Adrenal gland (tissue), 5 donors: ENCODE results near the gene GALR3.

ENCODE experiments used
- POLR2A ChIP-seq, 2 donors: fragments of 450-650 bp; IDR thresholded peaks; one replicate each; pipeline ENCODE4 v1.6.1; 2017; ENCODE audit warnings: antibody characterized with exemption in 2 of 2, mild to moderate bottlenecking in 2 of 2, moderate library complexity in 1 of 2
- TF ChIP-seq, protein P1 (sequence below), 6 experiments: fragments of 450-650 bp in 4 of 6; fragments of 200-600 bp in 2 of 6; sonication (generic) in 1 of 6; IDR thresholded peaks; 1 replicate in 5 of 6; 2 replicates in 1 of 6; pipeline versions ENCODE4 v1.5.1 to v1.8.0; 2016 to 2021; ENCODE audit warnings: antibody characterized with exemption in 6 of 6, mild to moderate bottlenecking in 2 of 6, moderate library complexity in 1 of 6
- donor health status: DM: no; HTN: no; CAD: no.

DNA sequence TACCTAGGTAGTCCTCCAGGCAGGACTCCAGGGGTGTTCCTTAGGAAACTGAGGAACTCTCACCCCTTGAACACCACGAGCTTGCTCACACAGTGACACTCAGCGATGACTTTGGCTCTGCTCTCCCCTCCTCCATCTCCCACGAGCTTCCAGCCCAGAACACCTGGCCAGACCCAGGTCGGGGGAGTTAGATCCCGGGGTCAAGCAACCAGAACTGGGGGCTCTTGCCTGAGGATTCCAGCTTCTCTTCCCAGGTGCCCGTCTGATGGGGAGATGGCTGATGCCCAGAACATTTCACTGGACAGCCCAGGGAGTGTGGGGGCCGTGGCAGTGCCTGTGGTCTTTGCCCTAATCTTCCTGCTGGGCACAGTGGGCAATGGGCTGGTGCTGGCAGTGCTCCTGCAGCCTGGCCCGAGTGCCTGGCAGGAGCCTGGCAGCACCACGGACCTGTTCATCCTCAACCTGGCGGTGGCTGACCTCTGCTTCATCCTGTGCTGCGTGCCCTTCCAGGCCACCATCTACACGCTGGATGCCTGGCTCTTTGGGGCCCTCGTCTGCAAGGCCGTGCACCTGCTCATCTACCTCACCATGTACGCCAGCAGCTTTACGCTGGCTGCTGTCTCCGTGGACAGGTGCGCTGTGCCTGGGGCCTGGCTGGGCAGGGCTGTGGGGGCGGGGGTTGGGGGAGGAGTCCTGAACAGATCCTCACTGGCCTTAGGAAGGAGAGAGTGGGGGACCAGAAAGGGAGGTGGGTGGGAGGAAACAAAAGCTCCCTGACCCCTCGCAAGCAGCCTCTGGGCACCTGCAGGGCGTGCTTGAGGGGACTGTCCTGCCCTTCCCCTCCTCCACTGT, at the start of gene GALR3:
- TF ChIP-seq, protein P1, sequence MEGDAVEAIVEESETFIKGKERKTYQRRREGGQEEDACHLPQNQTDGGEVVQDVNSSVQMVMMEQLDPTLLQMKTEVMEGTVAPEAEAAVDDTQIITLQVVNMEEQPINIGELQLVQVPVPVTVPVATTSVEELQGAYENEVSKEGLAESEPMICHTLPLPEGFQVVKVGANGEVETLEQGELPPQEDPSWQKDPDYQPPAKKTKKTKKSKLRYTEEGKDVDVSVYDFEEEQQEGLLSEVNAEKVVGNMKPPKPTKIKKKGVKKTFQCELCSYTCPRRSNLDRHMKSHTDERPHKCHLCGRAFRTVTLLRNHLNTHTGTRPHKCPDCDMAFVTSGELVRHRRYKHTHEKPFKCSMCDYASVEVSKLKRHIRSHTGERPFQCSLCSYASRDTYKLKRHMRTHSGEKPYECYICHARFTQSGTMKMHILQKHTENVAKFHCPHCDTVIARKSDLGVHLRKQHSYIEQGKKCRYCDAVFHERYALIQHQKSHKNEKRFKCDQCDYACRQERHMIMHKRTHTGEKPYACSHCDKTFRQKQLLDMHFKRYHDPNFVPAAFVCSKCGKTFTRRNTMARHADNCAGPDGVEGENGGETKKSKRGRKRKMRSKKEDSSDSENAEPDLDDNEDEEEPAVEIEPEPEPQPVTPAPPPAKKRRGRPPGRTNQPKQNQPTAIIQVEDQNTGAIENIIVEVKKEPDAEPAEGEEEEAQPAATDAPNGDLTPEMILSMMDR (IDR thresholded peaks at IDR 0.05): no peak
- TF ChIP-seq POLR2A (IDR thresholded peaks at IDR 0.05): no peak
